Upper lobe of left lung (tissue), 6 donors: ENCODE results near the gene MAGI2. TPM values are rescaled to one million over a fixed set of nuclear protein-coding genes. Genes with fewer than 3 reads are reported as not detected.

Source experiments
- ATAC-seq, 2 donors: fragments of 200-7000 bp; cut with Tn5 transposase; one replicate each; pipeline ENCODE4 v1.9.1; 2022; ENCODE audit warnings: mild to moderate bottlenecking in 2 of 2, moderate library complexity in 2 of 2; ENCODE audit not compliant: low FRiP score in 2 of 2
- DNase-seq, 2 donors: peaks; one replicate each; pipeline ENCODE4 v3.0.0-alpha.2; 2019 to 2020
- H3K27ac ChIP-seq, 4 donors: fragments of 200-600 bp; sonication (generic); one replicate each; pipeline ENCODE4 v1.5.1; 2016 to 2019
- H3K27me3 ChIP-seq, 4 donors: fragments of 200-600 bp; sonication (generic); one replicate each; pipeline ENCODE4 v1.5.1; 2017 to 2019
- H3K36me3 ChIP-seq, 4 donors: fragments of 200-600 bp; sonication (generic); one replicate each; pipeline ENCODE4 v1.5.1; 2016 to 2019
- H3K4me1 ChIP-seq, 4 donors: fragments of 200-600 bp; sonication (generic); one replicate each; pipeline ENCODE4 v1.5.1; 2018 to 2019
- H3K4me3 ChIP-seq, 4 donors: fragments of 200-600 bp; sonication (generic); one replicate each; pipeline ENCODE4 v1.5.1; 2017 to 2019; ENCODE audit warnings: mild to moderate bottlenecking in 2 of 4, moderate library complexity in 1 of 4
- H3K9me3 ChIP-seq, 4 donors: fragments of 200-600 bp; sonication (generic); one replicate each; pipeline ENCODE4 v1.5.1; 2018 to 2019
- EP300 ChIP-seq, 4 donors: sonication (generic); formaldehyde crosslinking; IDR thresholded peaks; one replicate each; pipeline ENCODE4 v1.5.1; 2017; ENCODE audit warnings: antibody characterized with exemption in 4 of 4, control low read depth in 2 of 4
- POLR2A ChIP-seq, 4 donors: fragments of 450-650 bp; IDR thresholded peaks; one replicate each; pipeline ENCODE4 v1.5.1; 2016 to 2017; ENCODE audit warnings: antibody characterized with exemption in 4 of 4, mild to moderate bottlenecking in 2 of 4
- POLR2AphosphoS5 ChIP-seq, 2 donors: sonication (generic); formaldehyde crosslinking; IDR thresholded peaks; one replicate each; pipeline ENCODE4 v1.5.1; 2017; ENCODE audit warnings: antibody characterized with exemption in 2 of 2
- WGBS, 2 donors: methylation state at CpG; one replicate each; pipeline ENCODE4 v1.1.5; 2017 to 2018; 5-methylcytosine and 5-hydroxymethylcytosine counted together
- total RNA-seq, 6 donors: library from RNA; depleted of rRNA in 4 of 6; stranded (reverse); fragments of >200 nt in 4 of 6; gene quantifications; one replicate each; pipeline versions ENCODE4 v1.1.0 to v1.2.1, GENCODE V29; 2016 to 2021
- TF ChIP-seq, protein P1 (sequence below), 6 experiments: fragments of 450-650 bp in 4 of 6; fragments of 200-600 bp in 2 of 6; sonication (generic) in 2 of 6; IDR thresholded peaks; one replicate each; pipeline ENCODE4 v1.5.1; 2016 to 2019; ENCODE audit warnings: antibody characterized with exemption in 6 of 6
- donor health status: DM: no; HTN: no; CAD: no; lungs with moderate emphysema.
- donor health status: DM: no; HTN: yes; CAD: no; lungs with severe emphysema.

MAGI2 gene
- total RNA-seq, 6 donors from 2014 or later: 7.9 to 84.9 (median 11.8) TPM

DNA sequence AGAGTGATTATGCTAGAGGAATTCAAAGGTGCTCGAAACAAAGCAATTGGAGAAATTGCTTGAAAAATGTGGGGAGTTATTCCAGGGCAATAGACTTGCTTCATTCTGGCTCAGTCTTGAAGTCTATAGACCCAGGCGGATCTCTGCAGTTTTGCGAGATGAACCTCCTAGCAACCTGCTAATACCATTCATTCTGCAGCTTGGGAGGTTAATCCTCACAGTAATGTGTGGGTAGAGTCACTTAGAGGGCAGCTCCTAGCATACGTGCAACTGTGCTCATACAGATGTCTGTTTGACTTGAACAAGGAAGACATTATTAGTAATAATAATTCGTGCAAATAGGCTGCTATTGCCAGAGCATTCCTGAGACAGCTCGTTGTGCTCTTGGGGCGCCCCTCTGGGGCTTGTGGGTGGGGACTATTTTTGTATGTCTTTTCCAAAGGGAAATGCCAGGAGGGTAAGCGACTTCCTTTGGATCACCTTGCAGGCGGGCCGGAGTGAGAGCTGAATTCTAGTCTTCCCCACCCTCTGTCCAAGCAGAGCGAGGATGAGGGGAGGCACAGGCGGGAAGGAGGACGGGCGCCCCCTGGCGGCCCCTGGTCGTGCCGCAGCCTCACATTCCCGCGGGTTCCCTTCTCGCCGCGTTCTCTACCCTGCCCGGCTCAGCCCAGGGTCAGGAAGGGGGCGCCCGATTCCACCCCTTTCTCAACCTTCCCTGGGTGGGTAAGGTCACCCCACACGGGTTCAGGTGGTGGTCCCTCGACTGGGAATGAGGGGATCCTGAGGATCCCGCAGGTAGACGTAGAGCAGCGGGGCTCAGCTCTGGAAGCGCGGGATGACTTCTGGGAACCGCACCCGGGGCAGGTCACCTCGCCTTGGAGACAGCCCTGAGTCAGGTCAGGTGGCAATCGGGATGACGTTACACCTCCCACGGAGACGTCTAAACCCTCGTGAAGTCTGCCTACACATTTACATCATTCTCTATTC lies 1413.4 kb downstream of the MAGI2 start:
- Histone ChIP-seq H3K4me1 (peaks cover 0 to 5% (median 1%) of the 10 kb centered on the region in 4 donors), H3K27ac (no peak overlapping the region), H3K9me3 (no peaks in the 10 kb centered on the region), H3K36me3 (no peaks in the 10 kb centered on the region), H3K27me3 (no peaks in the 10 kb centered on the region), H3K4me3 (no peak overlapping the region)
- WGBS, 2 donors: 53 to 54% methylated on average over 20 to 40 of the region's 40 CpGs
- DNase-seq: peak; percentile 31 to 90
- peak in 1 of 2 donors; percentile 72 for ATAC-seq
- TF ChIP-seq, protein P1, sequence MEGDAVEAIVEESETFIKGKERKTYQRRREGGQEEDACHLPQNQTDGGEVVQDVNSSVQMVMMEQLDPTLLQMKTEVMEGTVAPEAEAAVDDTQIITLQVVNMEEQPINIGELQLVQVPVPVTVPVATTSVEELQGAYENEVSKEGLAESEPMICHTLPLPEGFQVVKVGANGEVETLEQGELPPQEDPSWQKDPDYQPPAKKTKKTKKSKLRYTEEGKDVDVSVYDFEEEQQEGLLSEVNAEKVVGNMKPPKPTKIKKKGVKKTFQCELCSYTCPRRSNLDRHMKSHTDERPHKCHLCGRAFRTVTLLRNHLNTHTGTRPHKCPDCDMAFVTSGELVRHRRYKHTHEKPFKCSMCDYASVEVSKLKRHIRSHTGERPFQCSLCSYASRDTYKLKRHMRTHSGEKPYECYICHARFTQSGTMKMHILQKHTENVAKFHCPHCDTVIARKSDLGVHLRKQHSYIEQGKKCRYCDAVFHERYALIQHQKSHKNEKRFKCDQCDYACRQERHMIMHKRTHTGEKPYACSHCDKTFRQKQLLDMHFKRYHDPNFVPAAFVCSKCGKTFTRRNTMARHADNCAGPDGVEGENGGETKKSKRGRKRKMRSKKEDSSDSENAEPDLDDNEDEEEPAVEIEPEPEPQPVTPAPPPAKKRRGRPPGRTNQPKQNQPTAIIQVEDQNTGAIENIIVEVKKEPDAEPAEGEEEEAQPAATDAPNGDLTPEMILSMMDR (IDR thresholded peaks at IDR 0.05): peak; percentile 37 to 74 (median 68)
- no peak for TF ChIP-seq EP300 (IDR thresholded peaks at IDR 0.05)
- no peak for TF ChIP-seq POLR2A (IDR thresholded peaks at IDR 0.05)
- TF ChIP-seq POLR2AphosphoS5 (IDR thresholded peaks at IDR 0.05): no peak

GRCh38 chr7:78038465-78039080 lies 1414.9 kb downstream of the MAGI2 start:
- no peaks in the 10 kb centered on the region for H3K9me3 ChIP-seq
- no peaks in the 10 kb centered on the region for H3K36me3 ChIP-seq
- ATAC-seq (no peak), DNase-seq (no peak)
- WGBS, 2 donors: 77 to 88% methylated on average over 7 of the region's 7 CpGs
- no peaks in the 10 kb centered on the region for H3K27me3 ChIP-seq
- TF ChIP-seq POLR2AphosphoS5 (IDR thresholded peaks at IDR 0.05) (no peak), EP300 (IDR thresholded peaks at IDR 0.05) (no peak), POLR2A (IDR thresholded peaks at IDR 0.05) (no peak)
- TF ChIP-seq, protein P1 (IDR thresholded peaks at IDR 0.05): no peak
- peaks cover 0 to 5% (median 1%) of the 10 kb centered on the region in 4 donors for H3K4me1 ChIP-seq
- H3K4me3 ChIP-seq: no peak overlapping the region
- H3K27ac ChIP-seq: no peak overlapping the region

DNA sequence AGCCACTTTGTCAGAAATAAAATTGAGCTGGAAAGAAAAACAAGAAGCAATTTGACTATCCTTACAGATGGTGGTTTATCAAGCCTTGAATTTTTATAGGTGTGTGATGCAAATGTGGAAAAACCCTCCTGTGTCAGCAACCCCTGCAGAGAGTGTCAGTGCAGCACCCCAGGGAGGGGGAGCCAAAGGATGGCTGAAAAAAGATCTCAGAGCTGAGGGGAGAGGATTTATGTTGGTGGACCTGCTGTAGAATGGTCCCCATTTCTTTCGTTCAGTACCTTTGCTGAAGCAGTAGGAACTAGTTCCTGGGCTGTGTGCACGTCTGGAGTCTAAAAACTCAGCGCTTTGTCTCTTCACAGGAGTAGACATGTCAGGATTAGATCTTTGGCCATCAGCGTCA lies 1415.9 kb downstream of the MAGI2 start:
- DNase-seq (no peak), ATAC-seq (no peak)
- Histone ChIP-seq H3K4me1 (peaks cover 0 to 5% (median 1%) of the 10 kb centered on the region in 4 donors), H3K9me3 (no peaks in the 10 kb centered on the region), H3K36me3 (no peaks in the 10 kb centered on the region), H3K4me3 (no peak overlapping the region), H3K27me3 (no peaks in the 10 kb centered on the region), H3K27ac (no peak overlapping the region)
- TF ChIP-seq POLR2AphosphoS5 (IDR thresholded peaks at IDR 0.05): no peak
- TF ChIP-seq EP300 (IDR thresholded peaks at IDR 0.05): no peak
- no peak for TF ChIP-seq POLR2A (IDR thresholded peaks at IDR 0.05)
- TF ChIP-seq, protein P1 (IDR thresholded peaks at IDR 0.05): no peak
- WGBS, 2 donors: 90 to 91% methylated on average over 4 of the region's 4 CpGs

DNA sequence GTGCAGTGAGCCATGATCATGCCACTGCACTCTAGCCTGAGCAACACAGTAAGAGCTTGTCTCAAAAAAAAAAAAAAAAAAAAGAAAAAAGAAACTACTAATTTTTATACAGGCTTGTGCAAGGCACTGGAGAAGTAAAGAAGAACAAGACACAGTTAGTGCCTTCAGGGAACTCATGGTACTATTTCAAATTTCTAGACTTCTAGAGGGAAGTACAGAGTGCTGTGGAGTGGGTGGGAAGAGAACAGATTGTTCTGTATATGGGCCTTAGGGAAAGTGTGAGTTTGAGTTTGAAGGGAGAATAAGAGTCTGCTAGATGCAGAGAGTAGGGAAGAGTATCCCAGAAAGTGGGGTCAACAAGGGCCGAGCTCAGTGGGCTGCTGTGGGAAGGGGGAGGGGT lies 1420.1 kb downstream of the MAGI2 start:
- H3K4me3 ChIP-seq: no peak overlapping the region
- no peak overlapping the region for H3K27ac ChIP-seq
- TF ChIP-seq POLR2AphosphoS5 (IDR thresholded peaks at IDR 0.05): no peak
- no peak for TF ChIP-seq EP300 (IDR thresholded peaks at IDR 0.05)
- TF ChIP-seq POLR2A (IDR thresholded peaks at IDR 0.05): no peak
- TF ChIP-seq, protein P1 (IDR thresholded peaks at IDR 0.05): no peak
- H3K9me3 ChIP-seq: no peaks in the 10 kb centered on the region
- DNase-seq (no peak), ATAC-seq (peak; percentile 26 to 31)
- H3K27me3 ChIP-seq: no peaks in the 10 kb centered on the region
- WGBS, 2 donors: 87 to 89% methylated on average over 1 of the region's 1 CpG
- no peaks in the 10 kb centered on the region for H3K36me3 ChIP-seq
- no peaks in the 10 kb centered on the region for H3K4me1 ChIP-seq
